Vagina (tissue), 2 donors: ENCODE results near the gene BAMBI.

Experiments used
- CTCF ChIP-seq, 3 experiments: fragments of 450-650 bp in 2 of 3; fragments of 200-600 bp in 1 of 3; sonication (generic) in 1 of 3; IDR thresholded peaks; one replicate each; pipeline ENCODE4 v1.5.1; 2017 to 2019; ENCODE audit warnings: antibody characterized with exemption in 3 of 3, mild to moderate bottlenecking in 2 of 3, moderate library complexity in 2 of 3
- POLR2A ChIP-seq, 2 donors: fragments of 450-650 bp; IDR thresholded peaks; one replicate each; pipeline ENCODE4 v1.6.1; 2017; ENCODE audit warnings: antibody characterized with exemption in 2 of 2, mild to moderate bottlenecking in 2 of 2, moderate library complexity in 2 of 2
- POLR2AphosphoS5 ChIP-seq, 2 donors: sonication (generic); formaldehyde crosslinking; IDR thresholded peaks; one replicate each; pipeline ENCODE4 v1.9.0; 2017; ENCODE audit warnings: antibody characterized with exemption in 2 of 2, mild to moderate bottlenecking in 2 of 2, low read depth in 1 of 2; ENCODE audit not compliant: insufficient read depth in 1 of 2

- TF ChIP-seq POLR2AphosphoS5 (IDR thresholded peaks at IDR 0.05; ENCODE audit: insufficient read depth in 1 of 2, low read depth in 1 of 2) (no peak), CTCF (IDR thresholded peaks at IDR 0.05) (no peak), POLR2A (IDR thresholded peaks at IDR 0.05) (no peak)
Observed at GRCh38 chr10:28684157-28684985, 7.0 kb downstream of the BAMBI start.
